H1 (cell line): ENCODE measurements around the gene MANEAL. TPM values are rescaled to one million over a fixed set of nuclear protein-coding genes. Genes with fewer than 3 reads are reported as not detected.

Experiments
- CTCF ChIA-PET: fragments of 300-600 bp; sonication (Branson Sonifier 250); formaldehyde crosslinking; loops from one replicate; lab custom pipeline; 2021; ENCODE audit not compliant: partially characterized antibody; lab: Charles Lee
- POLR2A ChIA-PET: fragments of 300-600 bp; sonication (Branson Sonifier 250); formaldehyde crosslinking; loops from one replicate; lab custom pipeline; 2021; ENCODE audit warnings: inconsistent platforms; ENCODE audit not compliant: partially characterized antibody; lab: Charles Lee
- DNase-seq, 2 experiments: peaks; one replicate each; pipeline versions ENCODE4 v3.0.0 to v3.0.0-alpha.2; 2010 to 2022; ENCODE audit warnings: low spot score in 2 of 2, low read depth in 1 of 2, mixed read lengths in 1 of 2
- FAIRE-seq: peaks from 2 replicates; lab custom pipeline; 2011; peaks lifted over from hg19 to GRCh38; lab: Jason Lieb, UNC
- H2AFZ ChIP-seq: 2 replicates; pipeline ENCODE4 v1.8.1; 2012; ENCODE audit warnings: low read length, inconsistent platforms
- H2AK5ac ChIP-seq: 2 replicates; pipeline ENCODE4 v1.6.1; 2013; ENCODE audit warnings: low read depth, low read length
- H2BK120ac ChIP-seq: replicated peaks from 2 replicates; pipeline ENCODE3; 2013; ENCODE audit warnings: low read depth, low read length, inconsistent platforms
- H2BK12ac ChIP-seq: 2 replicates; pipeline ENCODE4 v1.6.1; 2013; ENCODE audit warnings: low read depth, low read length
- H2BK15ac ChIP-seq: 2 replicates; pipeline ENCODE4 v1.6.1; 2013; ENCODE audit warnings: low read length
- H2BK20ac ChIP-seq: 2 replicates; pipeline ENCODE4 v1.6.1; 2013; ENCODE audit warnings: low read length
- H2BK5ac ChIP-seq: 2 replicates; pipeline ENCODE4 v1.6.1; 2013; ENCODE audit warnings: low read depth, low read length
- H3K14ac ChIP-seq: 2 replicates; pipeline ENCODE4 v1.6.1; 2013; ENCODE audit warnings: inconsistent platforms; ENCODE audit not compliant: insufficient read length
- H3K18ac ChIP-seq: 2 replicates; pipeline ENCODE4 v1.6.1; 2013; ENCODE audit warnings: low read length; ENCODE audit errors: extremely low read depth
- H3K23ac ChIP-seq: 2 replicates; pipeline ENCODE4 v1.6.1; 2013; ENCODE audit warnings: inconsistent platforms; ENCODE audit not compliant: insufficient read length
- H3K23me2 ChIP-seq: 2 replicates; pipeline ENCODE4 v1.6.1; 2013; ENCODE audit warnings: low read depth, low read length
- H3K27ac ChIP-seq: 2 replicates; pipeline ENCODE4 v1.6.1; 2011; ENCODE audit warnings: low read depth, low read length, inconsistent platforms
- H3K27me3 ChIP-seq, 4 experiments: replicated peaks in 1 of 4; 1 replicate in 1 of 4; 2 replicates in 3 of 4; pipeline versions ENCODE4 v1.6.1 to v1.8.1; 2011 to 2013; ENCODE audit warnings: low read length in 3 of 4, mild to moderate bottlenecking in 3 of 4, inconsistent platforms in 2 of 4, mixed read lengths in 2 of 4, moderate library complexity in 1 of 4; ENCODE audit not compliant: control insufficient read depth in 3 of 4, insufficient read depth in 3 of 4; ENCODE audit errors: extremely low read depth in 1 of 4
- H3K36me3 ChIP-seq, 4 experiments: 2 replicates each; pipeline versions ENCODE4 v1.6.1 to v1.8.1; 2011 to 2013; ENCODE audit warnings: mild to moderate bottlenecking in 4 of 4, low read length in 3 of 4, moderate library complexity in 2 of 4, control low read depth in 1 of 4, inconsistent platforms in 1 of 4; ENCODE audit not compliant: insufficient read depth in 4 of 4, control insufficient read depth in 2 of 4
- H3K4ac ChIP-seq: replicated peaks from 2 replicates; pipeline ENCODE3; 2013; ENCODE audit warnings: low read length, low read depth, mixed read lengths, inconsistent platforms; ENCODE audit not compliant: insufficient read length
- H3K4me1 ChIP-seq, 4 experiments: replicated peaks in 1 of 4; 1 replicate in 1 of 4; 2 replicates in 3 of 4; pipeline versions ENCODE4 v1.6.1 to v1.8.1; 2011 to 2013; ENCODE audit warnings: low read length in 3 of 4, inconsistent platforms in 2 of 4, mixed read lengths in 1 of 4; ENCODE audit not compliant: insufficient read depth in 4 of 4, control insufficient read depth in 3 of 4
- H3K4me2 ChIP-seq, 2 experiments: 2 replicates each; pipeline versions ENCODE4 v1.6.1 to v1.8.1; 2011 to 2013; ENCODE audit warnings: low read depth in 2 of 2, low read length in 2 of 2, control low read depth in 1 of 2, inconsistent platforms in 1 of 2, mild to moderate bottlenecking in 1 of 2; ENCODE audit not compliant: insufficient read depth in 1 of 2
- H3K4me3 ChIP-seq, 4 experiments: fragments of 200-600, 300-600 bp in 1 of 4; sonication (generic), shearing (Covaris generic), sonication (Bioruptor Twin) in 1 of 4; 2 replicates each; pipeline versions ENCODE4 v1.5.1 to v1.8.1; 2011 to 2016; ENCODE audit warnings: low read length in 4 of 4, low read depth in 3 of 4, control low read depth in 2 of 4, inconsistent platforms in 2 of 4, mild to moderate bottlenecking in 2 of 4, mixed read lengths in 1 of 4, moderate library complexity in 1 of 4; ENCODE audit not compliant: insufficient read depth in 2 of 4; ENCODE audit errors: extremely low read depth in 1 of 4
- H3K56ac ChIP-seq: replicated peaks from 2 replicates; pipeline ENCODE3; 2013; ENCODE audit warnings: low read depth, mild to moderate bottlenecking, mixed read lengths, low read length, inconsistent platforms; ENCODE audit not compliant: insufficient read length
- H3K79me1 ChIP-seq: 2 replicates; pipeline ENCODE4 v1.6.1; 2013; ENCODE audit warnings: low read depth, low read length, control low read depth
- H3K79me2 ChIP-seq, 2 experiments: 2 replicates each; pipeline versions ENCODE4 v1.6.1 to v1.8.1; 2012 to 2013; ENCODE audit warnings: low read length in 2 of 2, mild to moderate bottlenecking in 2 of 2, inconsistent platforms in 1 of 2; ENCODE audit not compliant: insufficient read depth in 2 of 2, control insufficient read depth in 1 of 2
- H3K9ac ChIP-seq, 4 experiments: replicated peaks in 1 of 4; 1 replicate in 1 of 4; 2 replicates in 3 of 4; pipeline versions ENCODE4 v1.6.1 to v1.8.1; 2011 to 2013; ENCODE audit warnings: low read depth in 3 of 4, low read length in 3 of 4, control low read depth in 2 of 4, mild to moderate bottlenecking in 2 of 4, moderate library complexity in 2 of 4, inconsistent platforms in 1 of 4; ENCODE audit errors: extremely low read depth in 1 of 4
- H3K9me3 ChIP-seq, 2 experiments: 2 replicates each; pipeline versions ENCODE4 v1.6.1 to v1.8.1; 2012 to 2013; ENCODE audit warnings: mild to moderate bottlenecking in 2 of 2, moderate library complexity in 2 of 2, control low read depth in 1 of 2, inconsistent platforms in 1 of 2, low read depth in 1 of 2, low read length in 1 of 2, mixed read lengths in 1 of 2; ENCODE audit not compliant: insufficient read depth in 2 of 2
- H4K20me1 ChIP-seq, 2 experiments: replicated peaks in 1 of 2; 2 replicates each; pipeline versions ENCODE3 to v1.8.1; 2011 to 2013; ENCODE audit warnings: inconsistent platforms in 2 of 2, low read length in 2 of 2, mild to moderate bottlenecking in 1 of 2; ENCODE audit not compliant: insufficient read depth in 2 of 2, control insufficient read depth in 1 of 2
- H4K5ac ChIP-seq: 2 replicates; pipeline ENCODE4 v1.6.1; 2013; ENCODE audit warnings: low read length, low read depth, mixed read lengths, inconsistent platforms; ENCODE audit not compliant: insufficient read length
- H4K8ac ChIP-seq: 2 replicates; pipeline ENCODE4 v1.8.0; 2013; ENCODE audit warnings: mild to moderate bottlenecking, moderate library complexity, low read length, inconsistent platforms; ENCODE audit not compliant: insufficient read depth; ENCODE audit errors: extremely low read depth
- H4K91ac ChIP-seq: replicated peaks from 2 replicates; pipeline ENCODE3; 2013; ENCODE audit warnings: low read length, mixed read lengths, inconsistent platforms; ENCODE audit not compliant: insufficient read length
- ATF3 ChIP-seq: IDR thresholded peaks from 2 replicates; pipeline ENCODE4 v1.6.1; 2011; ENCODE audit warnings: low read depth, mild to moderate bottlenecking, low read length; ENCODE audit not compliant: insufficient read depth
- RXRA ChIP-seq: IDR thresholded peaks from 2 replicates; pipeline ENCODE4 v1.6.1; 2011; ENCODE audit warnings: low read depth, mild to moderate bottlenecking, low read length, moderate library complexity; ENCODE audit not compliant: insufficient read depth
- SRF ChIP-seq: IDR thresholded peaks from 2 replicates; pipeline ENCODE4 v1.6.1; 2011; ENCODE audit warnings: mild to moderate bottlenecking, low read depth, low read length, moderate library complexity
- YY1 ChIP-seq: IDR thresholded peaks from 2 replicates; pipeline ENCODE4 v1.6.1; 2011; ENCODE audit warnings: low read depth, mild to moderate bottlenecking, low read length
- WGBS, 2 experiments: shearing (Covaris generic) in 1 of 2; methylation state at CpG; one replicate each; pipeline versions ENCODE4 v1.1.6 to v1.1.7; 2013 to 2015; ENCODE audit warnings: low lambda C conversion rate in 2 of 2, mixed read lengths in 2 of 2, inconsistent platforms in 1 of 2, low coverage in 1 of 2, missing lambda C conversion rate in 1 of 2; ENCODE audit not compliant: insufficient replicate concordance in 2 of 2, insufficient coverage in 1 of 2, insufficient read length in 1 of 2; ENCODE audit errors: extremely low coverage in 1 of 2, missing lambda C conversion rate in 1 of 2; 5-methylcytosine and 5-hydroxymethylcytosine counted together
- polyA plus RNA-seq, 7 experiments: library from polyadenylated mRNA; depleted of rRNA in 3 of 7; stranded (reverse) in 5 of 7; unstranded in 2 of 7; fragments of >200 nt in 5 of 7; fragments of 200-250 nt in 2 of 7; gene quantifications; 1 replicate in 5 of 7; 2 replicates in 1 of 7; 4 replicates in 1 of 7; pipeline versions ENCODE4 v1.2.1 to v1.2.3, GENCODE V29; 2011 to 2013; ENCODE audit warnings: missing spikeins in 2 of 7, mixed read lengths in 2 of 7
- total RNA-seq: library from RNA; stranded (reverse); fragmentation: NEBNext Ultra II Directional; extraction: Animal tissue kit (Norgen Biotek cat#: 25700); gene quantifications from 2 replicates; pipeline ENCODE4 v1.2.1, GENCODE V29; 2021
- TF ChIP-seq, protein P1 (sequence below): IDR thresholded peaks from 2 replicates; pipeline ENCODE4 v1.6.1; 2012; ENCODE audit warnings: low read length, inconsistent platforms

Gene MANEAL
- total and polyA plus RNA-seq, 2 of the 8 experiments (the other 6 are each of a cell fraction or from before 2014, with no cell fraction given) = 4.8 to 7.2 TPM

- WGBS, 2 experiments = 82% methylated on average over 3 of the region's 3 CpGs; no CpG with 5 or more reads in 1 of the 2 experiments
These were observed 46.8 kb upstream of the MANEAL start for GRCh38 chr1:37746806-37747205.

More at GRCh38 chr1:37746806-37747205, 46.8 kb upstream of the MANEAL start:
- TF ChIP-seq ATF3 (no peak), YY1 (no peak), SRF (no peak), RXRA (no peak)
- TF ChIP-seq, protein P1, sequence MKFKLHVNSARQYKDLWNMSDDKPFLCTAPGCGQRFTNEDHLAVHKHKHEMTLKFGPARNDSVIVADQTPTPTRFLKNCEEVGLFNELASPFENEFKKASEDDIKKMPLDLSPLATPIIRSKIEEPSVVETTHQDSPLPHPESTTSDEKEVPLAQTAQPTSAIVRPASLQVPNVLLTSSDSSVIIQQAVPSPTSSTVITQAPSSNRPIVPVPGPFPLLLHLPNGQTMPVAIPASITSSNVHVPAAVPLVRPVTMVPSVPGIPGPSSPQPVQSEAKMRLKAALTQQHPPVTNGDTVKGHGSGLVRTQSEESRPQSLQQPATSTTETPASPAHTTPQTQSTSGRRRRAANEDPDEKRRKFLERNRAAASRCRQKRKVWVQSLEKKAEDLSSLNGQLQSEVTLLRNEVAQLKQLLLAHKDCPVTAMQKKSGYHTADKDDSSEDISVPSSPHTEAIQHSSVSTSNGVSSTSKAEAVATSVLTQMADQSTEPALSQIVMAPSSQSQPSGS = no peak
- Histone ChIP-seq H2AK5ac (no peak overlapping the region), H2BK15ac (no peak overlapping the region), H3K4me2 (no peak overlapping the region), H3K4me3 (no peak overlapping the region), H3K23ac (no peak overlapping the region), H3K4ac (no peak overlapping the region), H3K79me1 (no peaks in the 10 kb centered on the region), H3K27me3 (peaks cover 1 to 13% (median 8%) of the 10 kb centered on the region in 4 experiments), H4K8ac (no peak overlapping the region), H3K14ac (no peak overlapping the region), H4K5ac (no peak overlapping the region), H3K4me1 (no peaks in the 10 kb centered on the region), H2BK120ac (no peak overlapping the region), H3K79me2 (no peaks in the 10 kb centered on the region), H2BK12ac (no peak overlapping the region), H3K9ac (no peak overlapping the region), H3K9me3 (peaks cover 3 to 6% of the 10 kb centered on the region in 2 experiments; a peak in 1 of 4 replicates), H3K56ac (no peak overlapping the region), H3K36me3 (no peaks in the 10 kb centered on the region), H2BK20ac (no peak overlapping the region), H3K18ac (no peak overlapping the region), H3K27ac (no peak overlapping the region), H2AFZ (no peak overlapping the region), H2BK5ac (no peak overlapping the region), H4K20me1 (no peaks in the 10 kb centered on the region), H4K91ac (no peak overlapping the region), H3K23me2 (no peaks in the 10 kb centered on the region)
- no peak for FAIRE-seq
- ChIA-PET POLR2A (interaction anchor here (1.1 kb wide), 1 partner anchor 37 kb away, joined by 3 read pairs; no protein-coding TSS in a partner anchor), CTCF (interaction anchor here (1.5 kb wide), 1 partner anchor 25 kb away, joined by 4 read pairs; no protein-coding TSS in a partner anchor)
- DNase-seq = no peak
